Bronchial epithelial cell (primary cell): Measurements from ENCODE around the gene PTPRD. TPM values are rescaled to one million over a fixed set of nuclear protein-coding genes. Genes with fewer than 3 reads are reported as not detected.

Experiments used
- DNase-seq: peaks from one replicate; pipeline ENCODE4 v3.0.0-alpha.2; 2010; ENCODE audit warnings: low read depth
- FAIRE-seq: peaks from 2 replicates; lab custom pipeline; 2011; peaks lifted over from hg19 to GRCh38; lab: Jason Lieb, UNC
- H3K27me3 ChIP-seq: 2 replicates; pipeline ENCODE4 v1.5.1; 2011; ENCODE audit warnings: low read length; ENCODE audit not compliant: control insufficient read depth, insufficient read depth
- H3K36me3 ChIP-seq: 2 replicates; pipeline ENCODE4 v1.5.1; 2011; ENCODE audit warnings: low read length; ENCODE audit not compliant: control insufficient read depth, insufficient read depth
- H3K4me3 ChIP-seq: 2 replicates; pipeline ENCODE4 v1.5.1; 2011; ENCODE audit warnings: mild to moderate bottlenecking, low read depth, low read length, control low read depth
- total RNA-seq: library from RNA; depleted of rRNA; stranded (reverse); fragments of >200 nt; gene quantifications from 2 replicates; pipeline ENCODE4 v1.2.1, GENCODE V29; 2014
- TF ChIP-seq, protein P1 (sequence below): IDR thresholded peaks from 2 replicates; pipeline ENCODE4 v1.5.1; 2011; ENCODE audit warnings: mild to moderate bottlenecking, moderate library complexity, low read length, control low read depth, inconsistent platforms; ENCODE audit not compliant: insufficient read depth, severe bottlenecking

PTPRD gene
- total RNA-seq, 1 donor from 2014 or later = 2.9 TPM

DNA sequence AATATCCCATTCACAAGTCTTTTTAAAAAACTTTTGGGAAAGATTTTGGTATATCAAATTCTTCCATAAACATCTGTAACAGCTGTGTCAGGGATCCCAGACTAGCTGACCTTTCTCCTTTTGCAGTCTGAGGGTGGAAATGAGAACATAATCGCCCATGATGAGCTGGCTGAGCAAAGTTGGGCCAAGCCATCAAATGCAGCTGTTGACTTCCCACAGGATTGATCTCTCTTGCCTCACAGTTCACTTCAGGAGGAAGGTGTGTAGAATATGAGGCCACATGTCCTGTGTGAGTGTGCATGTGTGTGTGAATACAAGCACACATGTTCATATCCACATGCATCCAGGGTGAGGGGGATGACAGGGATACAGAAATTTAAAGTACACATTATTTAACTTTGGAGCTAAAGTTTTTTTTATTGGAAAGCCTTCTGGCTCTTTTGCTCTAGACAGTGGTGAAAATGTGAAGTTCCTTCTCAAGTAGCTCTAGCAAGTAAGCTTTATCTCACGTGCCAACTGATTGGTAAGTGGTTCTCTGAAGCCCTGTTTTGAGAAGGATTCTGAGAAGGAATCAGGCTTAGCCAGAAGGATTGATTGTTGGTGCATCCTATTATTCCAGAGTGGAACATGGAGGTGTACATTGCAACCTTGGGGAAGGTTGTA is 2344.5 kb downstream of the PTPRD start:
- no peak for FAIRE-seq
- Histone ChIP-seq H3K27me3 (no peaks in the 10 kb centered on the region), H3K4me3 (no peak overlapping the region), H3K36me3 (no peaks in the 10 kb centered on the region)
- TF ChIP-seq, protein P1, sequence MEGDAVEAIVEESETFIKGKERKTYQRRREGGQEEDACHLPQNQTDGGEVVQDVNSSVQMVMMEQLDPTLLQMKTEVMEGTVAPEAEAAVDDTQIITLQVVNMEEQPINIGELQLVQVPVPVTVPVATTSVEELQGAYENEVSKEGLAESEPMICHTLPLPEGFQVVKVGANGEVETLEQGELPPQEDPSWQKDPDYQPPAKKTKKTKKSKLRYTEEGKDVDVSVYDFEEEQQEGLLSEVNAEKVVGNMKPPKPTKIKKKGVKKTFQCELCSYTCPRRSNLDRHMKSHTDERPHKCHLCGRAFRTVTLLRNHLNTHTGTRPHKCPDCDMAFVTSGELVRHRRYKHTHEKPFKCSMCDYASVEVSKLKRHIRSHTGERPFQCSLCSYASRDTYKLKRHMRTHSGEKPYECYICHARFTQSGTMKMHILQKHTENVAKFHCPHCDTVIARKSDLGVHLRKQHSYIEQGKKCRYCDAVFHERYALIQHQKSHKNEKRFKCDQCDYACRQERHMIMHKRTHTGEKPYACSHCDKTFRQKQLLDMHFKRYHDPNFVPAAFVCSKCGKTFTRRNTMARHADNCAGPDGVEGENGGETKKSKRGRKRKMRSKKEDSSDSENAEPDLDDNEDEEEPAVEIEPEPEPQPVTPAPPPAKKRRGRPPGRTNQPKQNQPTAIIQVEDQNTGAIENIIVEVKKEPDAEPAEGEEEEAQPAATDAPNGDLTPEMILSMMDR = no peak
- DNase-seq = no peak

GRCh38 chr9:8267636-8268035 is 2345.2 kb downstream of the PTPRD start:
- no peaks in the 10 kb centered on the region for H3K27me3 ChIP-seq
- TF ChIP-seq, protein P1 = no peak
- H3K4me3 ChIP-seq = no peak overlapping the region
- no peaks in the 10 kb centered on the region for H3K36me3 ChIP-seq
- DNase-seq = no peak
- FAIRE-seq = no peak

GRCh38 chr9:8266861-8267260 is 2345.9 kb downstream of the PTPRD start:
- FAIRE-seq (no peak), DNase-seq (no peak)
- H3K27me3 ChIP-seq = no peaks in the 10 kb centered on the region
- TF ChIP-seq, protein P1 = no peak
- H3K4me3 ChIP-seq = no peak overlapping the region
- no peaks in the 10 kb centered on the region for H3K36me3 ChIP-seq

DNA sequence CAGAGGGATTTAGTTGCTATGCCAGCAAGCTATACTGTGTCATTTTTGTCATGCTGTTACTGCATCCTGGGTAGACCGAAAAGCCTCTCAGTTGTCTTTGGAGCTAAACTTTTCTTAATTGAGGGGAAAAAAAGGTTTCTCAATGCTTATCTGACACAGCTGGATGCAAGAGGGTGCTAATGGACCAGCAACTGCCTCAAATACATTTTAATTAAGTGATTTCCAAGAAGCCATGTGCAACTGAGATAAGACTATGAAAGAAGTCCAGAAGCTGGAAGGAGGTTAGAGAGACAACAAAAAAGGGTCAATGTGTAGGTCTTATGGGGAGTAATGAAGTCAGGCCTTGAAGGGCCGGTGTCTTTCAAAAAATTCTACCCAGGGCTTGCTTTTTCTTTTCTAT is 2347.5 kb downstream of the PTPRD start:
- Histone ChIP-seq H3K27me3 (no peaks in the 10 kb centered on the region), H3K36me3 (no peaks in the 10 kb centered on the region), H3K4me3 (no peak overlapping the region)
- TF ChIP-seq, protein P1 = no peak
- DNase-seq = no peak
- FAIRE-seq = no peak
